K562 (cell line): ENCODE measurements around the gene CSRP2. TPM values are rescaled to one million over a fixed set of nuclear protein-coding genes. Genes with fewer than 3 reads are reported as not detected.

Experiments used
- ATAC-seq: fragments of 200-7000 bp; cut with Tn5 transposase; 3 replicates; pipeline ENCODE4 v1.9.1; 2020; ENCODE audit warnings: moderate library complexity
- BruUV-seq: library from RNA; stranded (reverse); fragments of 400-500 nt; replicated peaks from 2 replicates; lab custom pipeline; 2021; lab: Mats Ljungman, UMichigan
- CTCF ChIA-PET: fragments of 300-600 bp; formaldehyde crosslinking; extraction: SDS; loops from one replicate; lab custom pipeline; 2021; ENCODE audit warnings: low intra/inter-chr PET ratio; lab: Yijun Ruan, JAX
- POLR2A ChIA-PET: fragments of 300-600, 350-650 bp; sonication (Branson Sonifier 250); formaldehyde crosslinking; extraction: SDS; loops from one replicate; lab custom pipeline; 2021; ENCODE audit warnings: antibody characterized with exemption, inconsistent platforms; lab: Yijun Ruan, JAX
- DNase-seq, 4 experiments: peaks; one replicate each; pipeline versions ENCODE4 v3.0.0 to v3.0.0-alpha.2; 2011 to 2018; ENCODE audit warnings: low spot score in 3 of 4, mixed read lengths in 3 of 4; ENCODE audit errors: extremely low read depth in 1 of 4
- FAIRE-seq: peaks from 2 replicates; lab custom pipeline; 2011; peaks lifted over from hg19 to GRCh38; lab: Jason Lieb, UNC
- H2AFZ ChIP-seq: 2 replicates; pipeline ENCODE4 v1.6.0; 2011; ENCODE audit warnings: low read depth, low read length, control low read depth, inconsistent platforms
- H3K27ac ChIP-seq: fragments of 200-600 bp; 3 replicates; pipeline ENCODE4 v1.8.0; 2011; ENCODE audit warnings: low read depth, mild to moderate bottlenecking, control low read depth, inconsistent platforms, low read length, moderate library complexity, mixed read lengths; ENCODE audit errors: extremely low read depth
- H3K27me3 ChIP-seq, 2 experiments: fragments of 300-600 bp in 1 of 2; 2 replicates in 1 of 2; 3 replicates in 1 of 2; pipeline versions ENCODE4 v1.6.0 to v1.8.0; 2011; ENCODE audit warnings: inconsistent platforms in 2 of 2, low read length in 2 of 2, mild to moderate bottlenecking in 1 of 2, mixed read lengths in 1 of 2, moderate library complexity in 1 of 2; ENCODE audit not compliant: control insufficient read depth in 2 of 2, insufficient read depth in 2 of 2
- H3K36me3 ChIP-seq: fragments of 300-600 bp; 3 replicates; pipeline ENCODE4 v1.8.0; 2011; ENCODE audit warnings: mild to moderate bottlenecking, low read length, inconsistent platforms; ENCODE audit not compliant: control insufficient read depth, insufficient read depth
- H3K4me1 ChIP-seq, 2 experiments: fragments of 200-600 bp in 1 of 2; replicated peaks in 1 of 2; 2 replicates in 1 of 2; 3 replicates in 1 of 2; pipeline versions ENCODE4 v1.5.1 to v1.8.0; 2011; ENCODE audit warnings: inconsistent platforms in 2 of 2, low read length in 2 of 2, mild to moderate bottlenecking in 1 of 2, mixed read lengths in 1 of 2, moderate library complexity in 1 of 2; ENCODE audit not compliant: control insufficient read depth in 2 of 2, insufficient read depth in 2 of 2
- H3K4me2 ChIP-seq: 2 replicates; pipeline ENCODE4 v1.6.1; 2011; ENCODE audit warnings: low read length, control low read depth, inconsistent platforms, mixed read lengths; ENCODE audit not compliant: insufficient read depth
- H3K4me3 ChIP-seq: fragments of 200-600 bp; sonication (generic), shearing (Covaris generic); 2 replicates; pipeline ENCODE4 v1.5.1; 2016; ENCODE audit warnings: control low read depth, inconsistent platforms
- H3K79me2 ChIP-seq: fragments of 200-600 bp; 3 replicates; pipeline ENCODE4 v1.8.0; 2011; ENCODE audit warnings: low read length, inconsistent platforms; ENCODE audit not compliant: control insufficient read depth, insufficient read depth
- H3K9ac ChIP-seq, 2 experiments: 2 replicates each; pipeline versions ENCODE4 v1.6.0 to v1.6.1; 2011; ENCODE audit warnings: low read depth in 2 of 2, low read length in 2 of 2, control low read depth in 1 of 2, inconsistent platforms in 1 of 2, mild to moderate bottlenecking in 1 of 2, mixed read lengths in 1 of 2; ENCODE audit not compliant: insufficient read depth in 1 of 2
- H3K9me1 ChIP-seq: one replicate; pipeline ENCODE4 v1.6.0; 2011; ENCODE audit warnings: inconsistent platforms, mild to moderate bottlenecking, low read length, moderate library complexity; ENCODE audit not compliant: control insufficient read depth, insufficient read depth
- H3K9me3 ChIP-seq: replicated peaks from 2 replicates; pipeline ENCODE4 v1.5.1; 2011; ENCODE audit warnings: low read depth, low read length, inconsistent platforms; ENCODE audit not compliant: control insufficient read depth, insufficient read depth
- H4K20me1 ChIP-seq: replicated peaks from 2 replicates; pipeline ENCODE4 v1.6.1; 2011; ENCODE audit warnings: low read length, inconsistent platforms, mixed read lengths; ENCODE audit not compliant: control insufficient read depth, insufficient read depth
- BCOR ChIP-seq: fragments of 450-650 bp; IDR thresholded peaks from 2 replicates; pipeline ENCODE4 v1.6.1; 2016
- CHAMP1 ChIP-seq: fragments of 450-650 bp; IDR thresholded peaks from 2 replicates; pipeline ENCODE4 v1.6.1; 2016; ENCODE audit warnings: mild to moderate bottlenecking
- GTF2E2 ChIP-seq: fragments of 200-800 bp; sonication (Bioruptor generic); IDR thresholded peaks from 2 replicates; pipeline ENCODE4 v1.6.1; 2016; ENCODE audit warnings: missing genetic modification characterization, missing compliant biosample characterization
- HDAC2 ChIP-seq: fragments of 450-650 bp; IDR thresholded peaks from 2 replicates; pipeline ENCODE4 v1.6.1; 2016; ENCODE audit warnings: mild to moderate bottlenecking
- L3MBTL2 ChIP-seq: fragments of 450-650 bp; IDR thresholded peaks from 2 replicates; pipeline ENCODE4 v1.6.1; 2016; ENCODE audit warnings: mild to moderate bottlenecking, moderate library complexity
- PRMT5 ChIP-seq: sonication (generic); formaldehyde crosslinking; IDR thresholded peaks from 2 replicates; pipeline ENCODE4 v1.5.0; 2020; ENCODE audit warnings: missing genetic modification reagents
- SIN3B ChIP-seq: fragments of 450-650 bp; IDR thresholded peaks from 2 replicates; pipeline ENCODE4 v1.6.1; 2017; ENCODE audit warnings: low read depth, mild to moderate bottlenecking, moderate library complexity
- ZFP36 ChIP-seq: fragments of 150-350 bp; IDR thresholded peaks from 2 replicates; pipeline ENCODE4 v1.6.1; 2018; ENCODE audit warnings: low read length, low read depth; ENCODE audit not compliant: partially characterized antibody
- ZKSCAN8 ChIP-seq: fragments of 200-800 bp; sonication (Bioruptor generic); IDR thresholded peaks from 2 replicates; pipeline ENCODE4 v1.6.1; 2016; ENCODE audit warnings: missing genetic modification characterization, missing compliant biosample characterization
- ZNF217 ChIP-seq: sonication (generic); formaldehyde crosslinking; IDR thresholded peaks from 2 replicates; pipeline ENCODE4 v1.8.0; 2022; ENCODE audit warnings: mild to moderate bottlenecking, missing genetic modification reagents
- ZNF253 ChIP-seq: fragments of 250-450 bp; sonication (Bioruptor Pico); conservative IDR thresholded peaks from 2 replicates; pipeline ENCODE4 v1.6.1; 2021; ENCODE audit warnings: mild to moderate bottlenecking
- ZNF778 ChIP-seq: fragments of 450-650 bp; formaldehyde crosslinking; IDR thresholded peaks from 2 replicates; pipeline ENCODE4 v1.4.0; 2020; ENCODE audit warnings: mild to moderate bottlenecking, moderate library complexity
- ZNF79 ChIP-seq: fragments of 250-450 bp; sonication (Bioruptor Pico); IDR thresholded peaks from 2 replicates; pipeline ENCODE4 v1.4.0; 2020; ENCODE audit warnings: low read depth, mild to moderate bottlenecking, moderate library complexity
- WGBS: fragments of 100-300 bp; shearing (Covaris generic); methylation state at CpG from one replicate; pipeline ENCODE4 v1.1.6; 2016; ENCODE audit warnings: low coverage, mixed read lengths; ENCODE audit not compliant: insufficient coverage; ENCODE audit errors: missing lambda C conversion rate; 5-methylcytosine and 5-hydroxymethylcytosine counted together
- in situ Hi-C: fragments of 300-500 bp; cut with MboI; formaldehyde crosslinking; loops from 4 replicates; pipeline ENCODE4 v1.15.0; 2018; ENCODE audit warnings: inconsistent platforms, mixed read lengths
- intact Hi-C: fragments of 100-400 bp; cut with micrococcal nuclease; formaldehyde crosslinking; loops from 2 replicates; pipeline ENCODE4 v1.14.2; 2022
- polyA plus RNA-seq, 8 experiments: library from polyadenylated mRNA; depleted of rRNA in 4 of 8; stranded (reverse) in 5 of 8; unstranded in 3 of 8; fragments of >200 nt; fragmentation: Nextera tagmentation in 2 of 8; fragmentation: Illumina TruSeq in 1 of 8; extraction: Ambion mirVana in 2 of 8; extraction: Trizol in 1 of 8; gene quantifications; 2 replicates each; pipeline versions ENCODE4 v1.2.1 to v1.2.3, GENCODE V29; 2011 to 2014; ENCODE audit warnings: inconsistent platforms in 1 of 8, missing spikeins in 1 of 8
- total RNA-seq, 7 experiments: library from RNA; depleted of rRNA in 6 of 7; stranded (reverse); fragments of >200 nt in 6 of 7; fragmentation: Illumina TruSeq in 2 of 7; extraction: Trizol in 2 of 7; gene quantifications; 2 replicates each; pipeline versions ENCODE4 v1.2.1 to v1.2.3, GENCODE V29; 2011 to 2021; ENCODE audit warnings: low replicate concordance in 1 of 7
- TF ChIP-seq, protein P1 (sequence below), 2 experiments: IDR thresholded peaks; 2 replicates each; pipeline ENCODE4 v1.6.1; 2011; ENCODE audit warnings: borderline replicate concordance in 1 of 2, control low read depth in 1 of 2, low read depth in 1 of 2, low read length in 1 of 2, mild to moderate bottlenecking in 1 of 2, mixed read lengths in 1 of 2, moderate library complexity in 1 of 2; ENCODE audit not compliant: insufficient read depth in 1 of 2, insufficient read length in 1 of 2, poor library complexity in 1 of 2, severe bottlenecking in 1 of 2; ENCODE audit errors: extremely low read depth in 1 of 2

CSRP2 gene
- total and polyA plus RNA-seq, 9 of the 15 experiments (the other 6 are each of a cell fraction or from before 2014, with no cell fraction given) = 0.32 to 6.2 (median 2.3) TPM

- ATAC-seq (no peak), DNase-seq (no peak), FAIRE-seq (no peak)
- Histone ChIP-seq H3K9me1 (no peaks in the 10 kb centered on the region), H3K9ac (no peak overlapping the region), H3K4me3 (no peak overlapping the region), H3K27ac (no peak overlapping the region), H4K20me1 (no peaks in the 10 kb centered on the region), H3K27me3 (peaks cover 6 to 15% of the 10 kb centered on the region in 2 experiments; a peak in 4 of 5 replicates), H3K4me2 (no peak overlapping the region), H3K79me2 (no peaks in the 10 kb centered on the region), H3K36me3 (no peaks in the 10 kb centered on the region), H3K4me1 (no peaks in the 10 kb centered on the region), H3K9me3 (no peaks in the 10 kb centered on the region), H2AFZ (no peak overlapping the region)
- TF ChIP-seq CHAMP1 (no peak), ZFP36 (no peak), L3MBTL2 (no peak), BCOR (no peak), ZKSCAN8 (CRISPR knock-in tag) (no peak), PRMT5 (CRISPR knock-in tag) (no peak), GTF2E2 (tag) (no peak), ZNF79 (CRISPR knock-in tag) (no peak), HDAC2 (no peak), ZNF253 (CRISPR knock-in tag) (no peak), ZNF778 (CRISPR knock-in tag) (no peak), SIN3B (no peak), ZNF217 (no peak)
- TF ChIP-seq, protein P1, sequence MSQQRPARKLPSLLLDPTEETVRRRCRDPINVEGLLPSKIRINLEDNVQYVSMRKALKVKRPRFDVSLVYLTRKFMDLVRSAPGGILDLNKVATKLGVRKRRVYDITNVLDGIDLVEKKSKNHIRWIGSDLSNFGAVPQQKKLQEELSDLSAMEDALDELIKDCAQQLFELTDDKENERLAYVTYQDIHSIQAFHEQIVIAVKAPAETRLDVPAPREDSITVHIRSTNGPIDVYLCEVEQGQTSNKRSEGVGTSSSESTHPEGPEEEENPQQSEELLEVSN (IDR thresholded peaks at IDR 0.05; ENCODE audit: borderline replicate concordance in 1 of 2, extremely low read depth in 1 of 2, insufficient read depth in 1 of 2, insufficient read length in 1 of 2, low read depth in 1 of 2, low read length in 1 of 2, poor library complexity in 1 of 2, severe bottlenecking in 1 of 2) = no peak
- no TSS peak for BruUV-seq
- 1% methylated on average over 9 of the region's 9 CpGs for WGBS
- in situ Hi-C loops (no loop called here), intact Hi-C loops (no loop called here)
- ChIA-PET POLR2A (no interaction called here), CTCF (no interaction called here)
Observed at GRCh38 chr12:76920172-76921099, 41.6 kb upstream of the CSRP2 start.
